ENCODE measurements around the gene TMEM120A.
A peak's percentile ranks its signal among the peaks of the same experiment; 100 is the strongest.

Gene TMEM120A

DNA sequence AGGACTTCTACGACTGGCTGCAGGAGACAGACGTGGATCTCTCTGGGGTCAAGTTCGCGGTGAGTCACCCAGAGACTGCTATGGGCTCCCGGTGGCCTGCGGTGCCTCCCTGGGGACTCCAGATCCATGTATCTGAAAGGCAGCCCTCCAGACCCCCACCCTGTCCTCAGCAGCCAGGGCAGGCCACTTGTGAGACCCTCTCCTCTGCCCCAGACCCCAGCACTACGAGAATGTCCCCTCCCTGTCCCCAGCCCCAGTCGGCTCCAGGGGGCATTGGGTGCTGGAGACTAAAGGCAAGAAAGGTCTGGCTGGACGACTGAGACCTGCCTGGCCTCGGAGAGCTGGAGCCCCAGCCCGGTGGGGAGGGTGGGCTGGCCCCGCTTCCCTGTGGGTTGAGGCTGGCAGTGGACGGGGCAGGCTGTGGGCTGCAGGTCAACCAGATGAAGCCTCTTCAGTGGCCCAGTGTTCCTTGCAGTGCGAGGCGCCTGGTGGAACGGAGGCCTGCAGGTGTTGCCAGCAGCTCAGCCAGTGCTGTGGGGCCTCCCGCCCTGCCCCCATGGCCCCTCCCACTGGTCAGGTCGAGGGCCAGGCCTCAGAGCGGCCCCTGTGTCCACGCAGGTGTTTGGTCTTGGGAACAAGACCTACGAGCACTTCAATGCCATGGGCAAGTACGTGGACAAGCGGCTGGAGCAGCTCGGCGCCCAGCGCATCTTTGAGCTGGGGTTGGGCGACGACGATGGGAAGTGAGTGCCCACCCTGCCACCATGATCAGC lies 13.8 kb downstream of the TMEM120A start:
- DNase-seq = no peak

DNA sequence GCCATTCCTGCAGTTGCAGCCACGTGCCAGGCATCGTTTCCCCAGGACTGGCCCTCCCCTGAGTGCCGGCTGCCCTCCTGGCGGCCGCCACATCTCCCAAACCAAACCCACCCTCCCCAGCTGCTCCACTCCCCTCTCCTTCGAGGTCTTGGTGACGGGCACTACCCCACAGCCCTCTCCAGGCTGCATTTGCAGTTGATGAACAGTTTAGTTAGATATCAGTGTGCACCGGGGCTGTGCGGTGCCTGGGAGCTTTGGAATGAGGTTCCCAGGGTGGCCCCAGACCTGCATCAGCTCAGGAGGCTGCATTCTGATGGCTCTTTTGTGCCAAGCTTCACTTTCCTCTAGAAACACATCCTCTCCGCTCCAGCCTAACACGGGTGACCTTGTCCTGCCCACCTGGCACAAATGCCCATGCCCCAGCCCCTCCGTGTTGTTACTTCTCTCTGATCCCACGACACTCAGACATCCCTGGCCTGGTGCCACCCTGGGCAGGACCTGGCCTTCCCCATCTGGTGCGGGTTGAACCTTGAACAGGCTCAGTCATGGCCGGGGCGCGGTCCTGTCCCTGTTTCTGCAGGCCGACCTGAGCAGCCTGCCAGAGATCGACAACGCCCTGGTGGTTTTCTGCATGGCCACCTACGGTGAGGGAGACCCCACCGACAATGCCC lies 14.5 kb downstream of the TMEM120A start:
- no peak for DNase-seq

DNA sequence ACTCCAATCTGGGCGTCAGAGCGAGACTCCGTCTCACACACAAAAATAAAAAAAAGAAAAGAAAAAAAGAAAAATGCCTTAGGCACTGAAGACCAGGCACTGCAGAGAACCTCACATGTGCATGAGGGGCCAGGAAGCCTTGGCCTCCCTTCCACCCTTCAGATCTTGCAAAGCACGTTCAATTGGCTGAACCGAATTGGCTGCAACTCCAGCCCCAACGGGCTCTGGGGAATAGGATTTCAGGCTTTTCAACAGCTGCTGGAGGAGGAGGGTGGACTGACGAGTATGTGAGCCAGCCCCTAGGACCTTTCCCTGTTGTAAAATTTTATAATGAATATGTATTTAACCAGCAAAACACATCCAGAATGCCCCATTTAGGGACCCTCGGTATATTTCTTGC lies 16.7 kb downstream of the TMEM120A start:
- peak; percentile 90 for DNase-seq

GRCh38 chr7:75971961-75972763 lies 22.2 kb downstream of the TMEM120A start:
- peak; percentile 31 for DNase-seq

GRCh38 chr7:75971309-75971960 lies 23.0 kb downstream of the TMEM120A start:
- DNase-seq = no peak

DNA sequence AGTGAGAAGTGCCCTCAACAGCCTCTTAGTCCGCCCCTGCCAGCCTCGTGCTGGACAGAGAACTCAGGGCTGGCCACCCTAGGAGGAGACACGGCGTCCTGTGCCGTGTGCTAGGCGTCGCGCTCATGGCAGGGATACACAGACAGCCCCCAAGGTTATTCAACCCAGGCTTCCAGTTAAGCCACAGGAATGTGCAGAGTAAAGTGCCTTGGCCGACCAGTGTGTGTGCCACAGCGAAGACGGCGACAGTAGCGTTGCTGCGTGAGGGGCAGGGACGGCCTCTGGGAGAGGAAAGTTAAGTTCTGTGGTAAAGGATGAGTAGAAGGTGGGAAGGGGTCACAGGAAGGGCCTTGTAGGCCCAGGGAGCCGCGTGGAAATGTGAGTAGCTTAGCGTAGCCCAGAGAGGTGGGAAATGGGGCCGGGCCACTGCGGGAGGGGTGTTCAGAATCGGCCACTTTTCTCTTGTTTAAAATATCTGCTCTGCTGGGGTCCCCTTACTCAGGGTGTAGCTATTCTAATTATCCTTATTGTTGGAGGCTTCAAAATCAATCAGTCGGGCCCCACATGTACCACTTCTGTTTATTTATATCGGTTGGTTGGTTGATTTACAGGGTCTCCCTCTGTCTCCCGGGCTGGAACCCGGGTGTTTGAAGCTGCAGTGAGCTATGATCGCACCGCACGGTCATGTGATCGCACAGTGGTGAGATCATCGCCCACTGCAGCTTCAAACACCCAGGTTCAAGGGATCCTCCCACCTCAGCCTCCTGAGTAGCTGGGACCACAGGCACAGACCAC lies 24.5 kb downstream of the TMEM120A start:
- no peak for DNase-seq

DNA sequence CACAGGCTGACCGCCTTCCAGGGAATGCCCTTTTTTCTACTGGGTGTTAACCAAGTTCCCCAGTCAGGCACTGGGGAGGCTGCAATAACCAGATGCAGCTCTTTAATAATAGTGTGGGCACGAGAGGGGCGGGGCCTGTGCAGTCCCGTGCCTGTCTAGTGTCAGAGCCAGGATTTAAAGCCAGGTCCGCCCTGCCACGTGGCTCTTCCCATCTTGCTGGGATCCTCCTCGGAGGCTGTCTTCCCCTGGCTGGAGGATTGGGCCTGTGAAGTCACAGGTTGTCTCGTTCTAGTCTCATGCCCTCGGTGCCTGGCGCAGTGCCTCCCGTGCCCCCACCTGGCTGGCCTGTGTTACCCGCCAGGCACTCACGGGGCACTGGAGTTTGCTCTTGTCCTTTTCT lies 25.2 kb downstream of the TMEM120A start:
- DNase-seq = no peak

GRCh38 chr7:75968561-75969001 lies 25.8 kb downstream of the TMEM120A start:
- DNase-seq = no peak

DNA sequence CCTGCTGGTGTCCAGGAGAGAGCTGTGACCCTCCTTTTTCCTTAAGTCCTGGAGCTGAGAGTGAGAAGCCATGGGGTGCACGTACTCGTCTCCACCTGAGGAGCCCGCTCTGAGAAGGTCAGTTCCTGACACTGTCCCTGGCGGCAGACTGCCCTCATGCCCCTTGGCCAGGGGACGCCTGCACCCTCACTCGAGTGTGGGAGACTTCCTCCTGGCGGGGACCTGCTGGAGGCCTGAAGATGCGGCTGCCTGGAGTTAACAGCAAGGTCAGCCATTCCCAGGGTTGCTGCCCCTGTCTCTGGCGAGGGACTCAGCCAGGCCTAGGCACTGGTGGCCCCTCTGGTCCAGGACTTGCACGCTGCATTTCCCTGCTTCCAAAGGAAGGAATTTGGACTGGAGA lies 26.4 kb downstream of the TMEM120A start:
- DNase-seq = no peak

DNA sequence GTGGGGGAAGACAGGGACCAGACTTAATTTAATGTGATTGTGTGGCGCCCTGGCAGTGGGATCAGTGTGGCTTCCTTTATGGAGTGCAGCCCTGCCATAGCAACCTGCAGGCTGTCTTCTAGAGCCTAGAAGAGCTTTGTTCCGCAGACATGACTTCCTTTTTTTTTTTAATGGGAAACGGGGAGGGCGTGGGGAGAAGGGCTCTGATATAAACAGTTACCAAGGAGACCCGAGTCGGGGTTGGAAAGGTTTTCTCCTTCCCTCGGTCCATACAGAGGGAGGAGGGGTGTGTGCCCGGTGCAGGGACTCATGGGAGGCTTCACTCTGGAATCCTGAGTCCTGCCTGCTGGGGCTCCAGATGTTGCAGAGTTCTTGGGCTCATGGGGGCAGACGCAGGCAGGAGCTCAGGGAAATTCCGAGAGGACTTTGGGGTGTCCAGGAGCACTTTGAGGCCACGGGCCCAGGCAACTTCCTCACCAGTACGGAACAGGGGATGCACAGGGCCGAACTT lies 26.9 kb downstream of the TMEM120A start:
- DNase-seq = no peak

GRCh38 chr7:75967055-75967454 lies 27.3 kb downstream of the TMEM120A start:
- no peak for DNase-seq

- peak; percentile 82 for DNase-seq
Observed at GRCh38 chr7:75966190-75966961, 28.0 kb downstream of the TMEM120A start.

- DNase-seq = no peak
Observed at GRCh38 chr7:75965617-75966016, 28.8 kb downstream of the TMEM120A start.

DNA sequence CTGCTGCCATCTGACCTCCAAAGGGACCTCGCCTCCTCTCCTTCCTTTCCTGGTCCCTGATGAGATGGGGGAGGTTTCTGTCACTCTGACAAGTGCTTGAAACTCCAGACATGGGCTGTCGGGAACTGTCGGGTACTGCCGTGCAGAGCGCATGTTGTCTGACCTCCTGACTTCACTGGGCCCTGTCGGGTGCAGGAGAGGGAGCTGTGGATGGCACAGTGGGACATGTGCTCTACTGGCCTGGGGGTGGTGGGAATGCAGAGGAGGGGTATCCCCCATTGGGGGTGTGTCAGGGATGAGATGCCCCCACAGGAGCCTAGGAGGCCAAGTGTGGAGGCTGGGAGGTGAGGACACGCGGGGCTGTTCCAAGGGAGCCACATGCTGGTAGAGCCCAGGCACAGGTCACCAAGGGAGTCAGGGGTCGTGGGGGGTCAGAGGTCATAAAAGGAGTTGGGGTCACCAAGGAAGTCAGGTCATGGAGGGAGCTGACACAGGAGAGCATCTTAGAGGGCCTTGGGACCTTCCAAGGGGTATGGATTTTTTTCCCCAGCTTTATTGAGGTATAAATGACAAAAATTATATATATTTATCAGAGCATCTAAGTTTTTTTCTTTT lies 30.9 kb downstream of the TMEM120A start:
- no peak for DNase-seq

GRCh38 chr7:75962607-75963380 lies 31.6 kb downstream of the TMEM120A start:
- DNase-seq = peak; percentile 63

- no peak for DNase-seq
Observed at GRCh38 chr7:75961218-75961617, 33.2 kb downstream of the TMEM120A start.

GRCh38 chr7:75960372-75960771 lies 34.0 kb downstream of the TMEM120A start:
- DNase-seq = no peak

- no peak for DNase-seq
Observed at GRCh38 chr7:75958802-75959543, 35.4 kb downstream of the TMEM120A start.
